Smooth muscle cell (in vitro differentiated cells): Measurements from ENCODE around the gene IDH2. TPM values are rescaled to one million over a fixed set of nuclear protein-coding genes. Genes with fewer than 3 reads are reported as not detected.

ENCODE experiments used
- DNase-seq: peaks from one replicate; lab custom pipeline; 2025; ENCODE audit not compliant: unreplicated experiment; lab: John Stamatoyannopoulos, UW
- H2AFZ ChIP-seq: fragments of 200-600 bp; sonication (generic); 2 replicates; pipeline ENCODE4 v1.6.0; 2016; ENCODE audit warnings: antibody characterized with exemption, low read depth, mild to moderate bottlenecking
- H3F3A ChIP-seq: fragments of 200-600 bp; sonication (generic); 2 replicates; pipeline ENCODE4 v1.6.0; 2017; ENCODE audit warnings: antibody characterized with exemption, low read depth
- H3K27ac ChIP-seq: fragments of 200-600 bp; sonication (generic); 2 replicates; pipeline ENCODE4 v1.5.1; 2016; ENCODE audit warnings: low read depth, mild to moderate bottlenecking
- H3K27me3 ChIP-seq: fragments of 200-600 bp; sonication (generic); 2 replicates; pipeline ENCODE4 v1.6.1; 2016; ENCODE audit warnings: low read depth, mild to moderate bottlenecking
- H3K36me3 ChIP-seq: fragments of 200-600 bp; sonication (generic); 2 replicates; pipeline ENCODE4 v1.5.1; 2016; ENCODE audit warnings: low read depth
- H3K4me1 ChIP-seq: fragments of 200-600 bp; sonication (generic); 2 replicates; pipeline ENCODE4 v1.5.1; 2016; ENCODE audit warnings: low read depth
- H3K4me2 ChIP-seq: fragments of 200-600 bp; sonication (generic); 2 replicates; pipeline ENCODE4 v1.6.0; 2016; ENCODE audit warnings: mild to moderate bottlenecking
- H3K4me3 ChIP-seq: fragments of 200-600 bp; sonication (generic); 2 replicates; pipeline ENCODE4 v1.5.1; 2016; ENCODE audit warnings: mild to moderate bottlenecking
- H3K79me2 ChIP-seq: fragments of 200-600 bp; sonication (generic); 2 replicates; pipeline ENCODE4 v1.6.0; 2016; ENCODE audit warnings: low read depth, mild to moderate bottlenecking
- H3K9ac ChIP-seq: fragments of 200-600 bp; sonication (generic); 2 replicates; pipeline ENCODE4 v1.6.0; 2016; ENCODE audit warnings: low read depth
- H3K9me3 ChIP-seq: fragments of 200-600 bp; sonication (generic); replicated peaks from 2 replicates; pipeline ENCODE4 v1.5.1; 2016; ENCODE audit warnings: low read depth
- H4K20me1 ChIP-seq: fragments of 200-600 bp; sonication (generic); 2 replicates; pipeline ENCODE4 v1.6.0; 2016; ENCODE audit warnings: low read depth
- CTCF ChIP-seq: fragments of 200-600 bp; sonication (generic); IDR thresholded peaks from 2 replicates; pipeline ENCODE4 v1.5.1; 2017; ENCODE audit warnings: borderline replicate concordance, mild to moderate bottlenecking, antibody characterized with exemption; ENCODE audit not compliant: insufficient read depth, poor library complexity, severe bottlenecking
- WGBS: methylation state at CpG from one replicate; pipeline ENCODE4 v1.1.7; 2016; ENCODE audit warnings: low lambda C conversion rate; 5-methylcytosine and 5-hydroxymethylcytosine counted together
- polyA plus RNA-seq: library from polyadenylated mRNA; unstranded; fragments of >200 nt; fragmentation: Nextera tagmentation; extraction: Ambion mirVana; gene quantifications from 2 replicates; pipeline ENCODE4 v1.2.1, GENCODE V29; 2016
- total RNA-seq: library from RNA; depleted of rRNA; stranded (reverse); fragments of >200 nt; gene quantifications from 2 replicates; pipeline ENCODE4 v1.2.3, GENCODE V29; 2014

The IDH2 gene
- total and polyA plus RNA-seq, 2 experiments from 2014 or later, result 67.9 to 278 TPM

GRCh38 chr15:90053685-90054466, 48.4 kb downstream of the IDH2 start:
- WGBS, result 91% methylated on average over 14 of the region's 14 CpGs
- Histone ChIP-seq H3K4me1 (peaks cover 6% of the 10 kb centered on the region), H2AFZ (no peak overlapping the region), H4K20me1 (peaks cover 48% of the 10 kb centered on the region), H3K4me2 (no peak overlapping the region), H3K36me3 (no peaks in the 10 kb centered on the region), H3K79me2 (peaks cover 13% of the 10 kb centered on the region), H3F3A (no peaks in the 10 kb centered on the region), H3K4me3 (no peak overlapping the region), H3K27ac (no peak overlapping the region), H3K9me3 (no peaks in the 10 kb centered on the region), H3K9ac (no peak overlapping the region), H3K27me3 (no peaks in the 10 kb centered on the region)
- no peak for TF ChIP-seq CTCF
- no peak for DNase-seq

- no peaks in the 10 kb centered on the region for H3F3A ChIP-seq
- TF ChIP-seq CTCF, result no peak
- no peak for DNase-seq
- WGBS, result 93% methylated on average over 5 of the region's 5 CpGs
- no peaks in the 10 kb centered on the region for H3K36me3 ChIP-seq
- H3K9ac ChIP-seq, result no peak overlapping the region
- H3K27ac ChIP-seq, result no peak overlapping the region
- peaks cover 6% of the 10 kb centered on the region for H3K4me1 ChIP-seq
- peaks cover 63% of the 10 kb centered on the region for H4K20me1 ChIP-seq
- no peak overlapping the region for H3K4me3 ChIP-seq
- no peak overlapping the region for H3K4me2 ChIP-seq
- no peaks in the 10 kb centered on the region for H3K27me3 ChIP-seq
- peaks cover 13% of the 10 kb centered on the region for H3K79me2 ChIP-seq
- no peaks in the 10 kb centered on the region for H3K9me3 ChIP-seq
- no peak overlapping the region for H2AFZ ChIP-seq
These were observed 50.4 kb downstream of the IDH2 start for GRCh38 chr15:90051874-90052273.

- Histone ChIP-seq H3F3A (no peaks in the 10 kb centered on the region), H4K20me1 (peaks cover 65% of the 10 kb centered on the region), H3K27me3 (no peaks in the 10 kb centered on the region), H3K4me3 (no peak overlapping the region), H3K36me3 (no peaks in the 10 kb centered on the region), H3K9ac (no peak overlapping the region), H3K79me2 (peaks cover 13% of the 10 kb centered on the region), H3K27ac (no peak overlapping the region), H2AFZ (no peak overlapping the region), H3K4me1 (peaks cover 6% of the 10 kb centered on the region), H3K9me3 (no peaks in the 10 kb centered on the region), H3K4me2 (no peak overlapping the region)
- 86% methylated on average over 22 of the region's 22 CpGs for WGBS
- no peak for DNase-seq
- TF ChIP-seq CTCF, result no peak
These were observed 52.3 kb downstream of the IDH2 start for GRCh38 chr15:90049666-90050604.
